Fibroblast of mammary gland (primary cell): ENCODE data around the gene THNSL1.
"Not testable (repeated sequence)": the region's sequence is repeated elsewhere in the genome, so short reads cannot be mapped to it uniquely, and the experiment has no call there.

ENCODE experiments used
- DNase-seq: peaks from one replicate; pipeline ENCODE4 v3.0.0-alpha.2; 2010; ENCODE audit warnings: low read depth
- H3K4me3 ChIP-seq: 2 replicates; pipeline ENCODE4 v1.5.1; 2011; ENCODE audit warnings: low read depth, mild to moderate bottlenecking, low read length, moderate library complexity; ENCODE audit not compliant: control insufficient read depth
- TF ChIP-seq, protein P1 (sequence below): conservative IDR thresholded peaks from 2 replicates; pipeline ENCODE4 v1.5.1; 2011; ENCODE audit warnings: low read depth, low read length, inconsistent platforms; ENCODE audit not compliant: control insufficient read depth, insufficient read depth

The THNSL1 gene, protein sequence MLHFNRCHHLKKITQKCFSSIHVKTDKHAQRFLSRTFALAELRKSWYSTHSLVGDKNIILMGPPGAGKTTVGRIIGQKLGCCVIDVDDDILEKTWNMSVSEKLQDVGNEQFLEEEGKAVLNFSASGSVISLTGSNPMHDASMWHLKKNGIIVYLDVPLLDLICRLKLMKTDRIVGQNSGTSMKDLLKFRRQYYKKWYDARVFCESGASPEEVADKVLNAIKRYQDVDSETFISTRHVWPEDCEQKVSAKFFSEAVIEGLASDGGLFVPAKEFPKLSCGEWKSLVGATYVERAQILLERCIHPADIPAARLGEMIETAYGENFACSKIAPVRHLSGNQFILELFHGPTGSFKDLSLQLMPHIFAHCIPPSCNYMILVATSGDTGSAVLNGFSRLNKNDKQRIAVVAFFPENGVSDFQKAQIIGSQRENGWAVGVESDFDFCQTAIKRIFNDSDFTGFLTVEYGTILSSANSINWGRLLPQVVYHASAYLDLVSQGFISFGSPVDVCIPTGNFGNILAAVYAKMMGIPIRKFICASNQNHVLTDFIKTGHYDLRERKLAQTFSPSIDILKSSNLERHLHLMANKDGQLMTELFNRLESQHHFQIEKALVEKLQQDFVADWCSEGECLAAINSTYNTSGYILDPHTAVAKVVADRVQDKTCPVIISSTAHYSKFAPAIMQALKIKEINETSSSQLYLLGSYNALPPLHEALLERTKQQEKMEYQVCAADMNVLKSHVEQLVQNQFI

DNA sequence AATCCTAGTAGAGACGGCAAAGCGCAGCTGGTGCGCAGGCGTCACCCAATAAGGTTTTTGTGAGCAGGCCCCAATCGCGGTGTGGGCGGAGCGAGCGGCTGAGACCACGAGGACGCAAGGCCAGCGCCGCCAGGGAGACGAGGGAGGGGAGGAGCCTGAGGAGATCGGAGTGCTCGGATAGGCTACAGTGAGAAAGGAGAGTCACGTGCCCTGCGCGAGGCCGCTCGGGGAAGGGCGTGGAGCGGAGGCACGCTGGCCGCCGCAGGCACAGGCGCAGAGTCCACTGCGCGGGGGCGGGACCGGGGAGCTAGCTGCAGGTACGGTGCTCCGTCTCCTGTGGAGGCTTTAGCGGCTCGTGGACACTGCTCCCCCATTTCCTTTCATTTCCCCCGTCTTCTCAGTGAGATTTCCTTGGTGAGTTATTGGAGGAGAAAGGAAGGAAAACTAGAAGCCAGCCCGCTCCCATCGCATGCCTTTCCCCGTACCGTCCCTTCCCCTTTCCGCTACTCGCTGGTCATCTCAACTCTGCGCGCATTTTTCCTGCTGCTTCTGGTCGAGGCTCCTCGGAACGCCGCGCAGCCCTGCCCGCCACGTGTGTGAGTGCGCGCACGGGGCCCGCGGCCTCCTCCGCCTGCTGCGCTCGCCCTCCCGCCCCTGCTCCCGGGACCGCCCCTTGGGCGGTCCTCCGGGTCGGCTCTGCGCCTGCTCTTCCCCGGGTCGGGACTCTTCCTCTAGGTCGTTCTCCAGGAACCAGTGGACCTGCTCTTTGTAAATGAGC, at the start of gene THNSL1:
TSS of gene THNSL1 (plus strand) at position 237 of the 778 bp plus-strand sequence. CDS start 6,612 bp downstream, outside the sequence.
- TF ChIP-seq, protein P1, sequence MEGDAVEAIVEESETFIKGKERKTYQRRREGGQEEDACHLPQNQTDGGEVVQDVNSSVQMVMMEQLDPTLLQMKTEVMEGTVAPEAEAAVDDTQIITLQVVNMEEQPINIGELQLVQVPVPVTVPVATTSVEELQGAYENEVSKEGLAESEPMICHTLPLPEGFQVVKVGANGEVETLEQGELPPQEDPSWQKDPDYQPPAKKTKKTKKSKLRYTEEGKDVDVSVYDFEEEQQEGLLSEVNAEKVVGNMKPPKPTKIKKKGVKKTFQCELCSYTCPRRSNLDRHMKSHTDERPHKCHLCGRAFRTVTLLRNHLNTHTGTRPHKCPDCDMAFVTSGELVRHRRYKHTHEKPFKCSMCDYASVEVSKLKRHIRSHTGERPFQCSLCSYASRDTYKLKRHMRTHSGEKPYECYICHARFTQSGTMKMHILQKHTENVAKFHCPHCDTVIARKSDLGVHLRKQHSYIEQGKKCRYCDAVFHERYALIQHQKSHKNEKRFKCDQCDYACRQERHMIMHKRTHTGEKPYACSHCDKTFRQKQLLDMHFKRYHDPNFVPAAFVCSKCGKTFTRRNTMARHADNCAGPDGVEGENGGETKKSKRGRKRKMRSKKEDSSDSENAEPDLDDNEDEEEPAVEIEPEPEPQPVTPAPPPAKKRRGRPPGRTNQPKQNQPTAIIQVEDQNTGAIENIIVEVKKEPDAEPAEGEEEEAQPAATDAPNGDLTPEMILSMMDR, result no peak
- H3K4me3 ChIP-seq, result peak within 1 kb of the TSS; percentile 74
- DNase-seq, result peak; percentile 98

DNA sequence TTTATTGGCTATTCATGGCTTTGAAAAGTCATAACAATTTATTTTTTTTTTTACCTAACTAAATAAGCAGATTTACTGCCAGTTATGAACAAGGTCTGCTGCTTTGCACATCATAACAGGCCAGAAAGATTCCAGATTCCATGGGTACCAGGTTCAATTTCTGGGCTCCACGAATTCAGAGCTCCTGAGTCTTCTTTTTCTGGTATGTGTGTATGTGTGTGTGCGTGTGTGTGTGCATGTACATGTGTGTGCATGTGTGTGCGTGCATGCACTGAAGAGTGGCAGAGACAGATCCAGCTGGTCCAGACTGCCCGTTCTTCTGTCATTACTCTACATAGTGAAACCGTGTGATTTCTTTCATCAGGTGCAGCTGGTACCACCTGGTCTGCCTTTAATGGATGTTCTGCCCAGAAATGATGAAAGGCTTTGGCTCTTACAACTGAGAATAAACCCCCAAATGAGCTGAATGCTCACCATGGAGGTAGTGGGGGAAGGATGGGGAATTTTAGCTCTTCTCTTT, 49.4 kb upstream of the THNSL1 start:
- TF ChIP-seq, protein P1, result no peak

DNA sequence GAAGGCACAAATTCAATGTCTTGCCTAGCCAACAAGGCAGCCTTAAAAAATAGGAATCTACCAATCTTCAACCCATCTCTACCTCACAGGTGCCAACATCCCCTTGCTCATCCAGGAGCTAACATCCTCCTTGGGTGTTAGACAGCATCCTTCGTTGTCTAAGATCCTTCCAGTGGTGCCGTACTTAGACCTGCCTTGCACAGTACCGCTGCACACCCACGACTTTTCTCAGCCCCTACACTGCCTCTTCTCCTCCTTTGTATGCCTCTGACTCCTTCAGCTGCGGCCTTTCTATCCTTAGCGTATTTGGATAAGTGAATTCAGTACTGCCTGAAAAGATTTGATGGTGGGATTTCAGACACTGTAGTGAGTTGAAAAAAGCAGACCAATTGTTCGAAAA, 48.1 kb upstream of the THNSL1 start:
- H3K4me3 ChIP-seq, result no peak overlapping the region
- TF ChIP-seq, protein P1, result no peak
- no peak for DNase-seq

More for the DNA sequence above, 49.4 kb upstream of the THNSL1 start:
- no peak overlapping the region for H3K4me3 ChIP-seq
- no peak for DNase-seq

DNA sequence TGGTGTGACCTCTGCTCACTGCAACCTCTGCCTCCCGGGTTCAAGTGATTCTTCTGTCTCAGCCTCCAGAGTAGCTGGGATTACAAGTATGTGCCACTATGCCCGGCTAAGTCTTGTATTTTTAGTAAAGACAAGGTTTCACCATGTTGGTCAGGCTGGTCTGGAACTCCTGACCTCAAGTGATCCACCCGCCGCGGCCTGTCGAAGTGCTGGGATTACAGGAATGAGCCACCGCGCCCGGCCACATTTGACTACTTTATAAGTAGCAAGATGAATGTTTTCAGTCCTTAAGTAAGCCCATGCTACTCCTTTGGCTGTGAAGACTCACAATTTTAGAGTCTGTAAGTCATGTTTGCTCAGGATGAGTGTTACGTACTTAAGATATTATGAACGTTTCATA, 47.5 kb upstream of the THNSL1 start:
- not testable (repeated sequence) for DNase-seq, H3K4me3 ChIP-seq

DNA sequence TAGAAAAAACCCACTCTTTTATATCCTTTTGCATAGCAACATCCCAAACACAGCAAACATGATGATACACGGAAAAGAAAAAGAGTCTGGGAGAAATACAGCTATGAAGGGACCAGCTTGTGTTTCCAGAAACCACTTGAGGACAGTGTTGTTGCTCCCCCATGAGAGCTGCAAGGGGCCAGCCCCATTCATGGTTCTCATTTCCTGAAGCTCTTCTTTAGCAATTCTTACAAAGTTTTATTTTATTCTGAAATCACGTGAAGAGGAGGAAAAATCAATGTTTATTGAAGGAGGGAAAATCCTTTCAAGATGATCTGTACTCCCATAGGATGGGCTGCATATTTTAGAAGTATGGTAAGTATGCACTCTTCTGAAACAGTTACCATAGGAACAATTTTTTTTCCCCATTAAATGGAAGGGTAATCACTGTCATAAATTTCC, 46.6 kb upstream of the THNSL1 start:
- DNase-seq, result no peak
- TF ChIP-seq, protein P1, result no peak

DNA sequence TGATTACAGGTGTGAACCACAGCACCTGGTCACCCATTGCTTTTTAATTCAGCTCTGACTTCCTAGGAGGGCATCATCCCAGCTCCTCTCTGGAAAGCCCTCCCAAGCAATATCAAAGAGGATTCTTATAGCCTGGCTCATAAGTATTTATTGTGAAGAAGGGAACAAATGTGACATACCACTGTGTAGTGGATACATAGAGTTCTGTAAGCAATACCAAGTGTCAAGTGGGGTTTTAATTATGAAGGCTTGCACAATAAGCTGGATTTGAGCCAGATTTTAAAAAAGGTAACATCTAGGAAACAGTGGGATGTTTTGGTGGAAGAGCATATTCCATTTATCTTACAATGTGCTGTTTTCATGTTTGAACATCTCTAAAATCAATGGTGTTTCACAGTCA, 45.0 kb upstream of the THNSL1 start:
- H3K4me3 ChIP-seq, result no peak overlapping the region
- DNase-seq, result no peak
- TF ChIP-seq, protein P1, result no peak

More for the DNA sequence above, 46.6 kb upstream of the THNSL1 start:
- no peak overlapping the region for H3K4me3 ChIP-seq
